CD4-positive, alpha-beta T cell treated with Interleukin-15 for 1 hour (primary cell): ENCODE measurements around the gene PSAPL1.

Experiments used
- DNase-seq: peaks from one replicate; pipeline ENCODE4 v3.0.0-alpha.2; 2020

Gene PSAPL1

DNA sequence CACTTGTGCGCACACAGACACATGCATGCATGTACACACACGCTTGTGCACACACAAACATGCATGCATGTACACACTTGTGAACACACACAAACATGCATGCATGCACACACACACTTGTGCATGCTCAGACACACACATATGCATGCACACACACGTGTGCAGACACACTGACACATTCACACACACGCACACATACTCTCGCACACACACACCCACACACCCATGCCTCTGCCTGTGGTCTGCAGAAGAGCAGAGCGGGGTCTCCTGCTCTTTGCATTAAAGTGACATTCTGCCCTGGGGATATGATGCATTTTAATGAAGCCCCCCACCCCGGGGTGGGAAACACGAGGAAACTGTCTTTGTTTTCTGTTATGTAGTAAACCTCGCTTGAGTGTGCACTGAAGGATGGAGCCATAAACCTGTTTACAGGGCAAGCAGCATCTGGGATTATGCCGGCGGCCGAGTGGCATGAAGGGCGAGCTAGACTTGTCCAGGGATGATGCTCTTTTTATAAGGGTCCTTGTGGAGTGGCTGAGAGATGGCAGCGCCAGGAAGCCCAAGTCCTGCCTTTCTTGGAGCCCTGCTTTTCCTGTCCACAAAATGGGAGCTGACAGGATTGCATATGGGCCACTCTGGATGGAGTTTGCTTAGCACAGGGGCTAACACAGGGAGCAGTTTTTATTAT is 17.8 kb downstream of the PSAPL1 start:
- no peak for DNase-seq

DNA sequence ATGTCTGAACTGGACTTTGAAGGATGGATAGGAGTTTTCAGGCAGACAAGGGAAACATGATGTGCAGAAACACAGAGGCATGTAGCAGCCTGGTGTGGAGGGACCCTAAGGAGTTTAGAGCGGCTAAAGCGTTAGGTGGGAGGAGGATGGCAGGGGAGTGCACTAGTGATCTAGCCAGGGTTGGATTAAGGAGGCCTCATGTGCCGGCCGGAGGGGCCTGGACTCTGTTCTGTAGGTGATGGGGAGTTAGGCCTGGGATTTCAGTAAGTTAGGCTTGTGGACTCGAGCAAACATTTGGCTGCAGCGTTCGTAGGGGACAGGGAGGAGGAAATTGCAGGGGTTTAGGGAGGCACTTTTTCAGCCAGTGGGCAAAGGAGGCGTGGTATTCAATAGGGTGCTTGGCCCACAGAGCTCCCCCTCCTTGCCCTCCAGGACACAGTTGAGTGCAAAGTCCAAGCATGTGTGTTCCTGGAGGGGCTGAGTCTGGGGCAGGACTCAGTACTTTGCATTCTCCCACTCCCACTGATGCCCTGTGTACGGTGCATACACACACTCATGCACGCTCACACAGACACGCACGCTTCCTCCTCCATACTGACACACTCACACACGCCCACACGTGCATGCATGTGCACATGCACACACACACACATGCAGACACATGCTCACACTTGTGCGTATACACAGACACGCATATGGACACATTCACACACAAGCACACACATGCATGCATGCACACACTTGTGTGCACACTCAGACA is 18.6 kb downstream of the PSAPL1 start:
- DNase-seq = no peak

- DNase-seq = no peak
Observed at GRCh38 chr4:7414736-7415510, 19.8 kb downstream of the PSAPL1 start.

- DNase-seq = no peak
Observed at GRCh38 chr4:7414046-7414445, 20.7 kb downstream of the PSAPL1 start.

DNA sequence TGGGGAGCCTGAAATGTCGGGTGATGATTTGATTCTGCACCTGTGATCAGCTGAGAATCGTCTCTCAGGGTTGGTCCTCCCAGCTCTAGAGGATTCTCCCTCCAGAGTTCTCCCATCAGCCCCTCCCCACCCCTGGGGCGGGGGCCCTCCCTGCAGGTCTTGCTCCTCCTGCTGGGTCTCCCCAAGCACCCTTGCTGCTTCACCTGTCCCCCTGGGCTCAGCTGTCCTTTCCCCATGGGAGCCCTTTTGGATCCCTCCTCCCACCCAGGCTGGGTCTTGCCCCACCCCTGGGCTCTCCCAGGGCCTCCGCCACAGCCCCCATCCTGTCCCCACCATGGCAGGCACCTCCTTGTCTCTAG is 22.2 kb downstream of the PSAPL1 start:
- DNase-seq = no peak

DNA sequence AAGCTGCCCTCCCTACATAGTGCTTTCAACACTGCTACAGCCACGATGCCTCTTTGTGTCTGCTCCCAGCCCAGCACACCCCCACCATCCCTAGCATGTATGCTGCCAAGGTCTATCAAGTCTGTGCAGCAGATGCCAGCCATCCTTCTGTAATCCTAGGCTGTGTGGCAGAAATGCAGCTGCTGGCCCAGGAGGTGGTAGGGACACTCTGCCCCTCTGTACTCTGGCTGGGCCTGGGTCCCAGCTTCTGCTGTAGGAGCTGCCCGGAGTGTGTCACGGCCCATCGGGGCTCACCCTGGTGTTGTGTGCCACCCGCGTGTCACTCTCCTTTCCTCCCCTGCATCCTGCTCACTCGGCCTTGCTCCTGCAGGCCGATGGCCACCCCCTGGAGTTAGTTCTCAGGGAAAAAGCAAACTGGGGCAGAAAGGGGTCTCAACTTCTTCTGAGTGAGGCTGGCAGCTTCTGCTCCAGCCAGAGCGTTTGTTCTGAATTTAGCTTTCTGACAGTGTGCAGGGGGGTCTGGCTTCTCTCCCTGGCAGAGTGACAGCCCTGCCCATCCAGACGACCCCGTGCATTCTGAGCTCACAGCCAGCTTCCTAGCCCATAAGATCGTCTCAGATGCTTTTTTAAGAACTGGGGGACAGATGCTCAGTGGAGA is 22.7 kb downstream of the PSAPL1 start:
- DNase-seq = no peak

- no peak for DNase-seq
Observed at GRCh38 chr4:7411491-7411890, 23.2 kb downstream of the PSAPL1 start.

DNA sequence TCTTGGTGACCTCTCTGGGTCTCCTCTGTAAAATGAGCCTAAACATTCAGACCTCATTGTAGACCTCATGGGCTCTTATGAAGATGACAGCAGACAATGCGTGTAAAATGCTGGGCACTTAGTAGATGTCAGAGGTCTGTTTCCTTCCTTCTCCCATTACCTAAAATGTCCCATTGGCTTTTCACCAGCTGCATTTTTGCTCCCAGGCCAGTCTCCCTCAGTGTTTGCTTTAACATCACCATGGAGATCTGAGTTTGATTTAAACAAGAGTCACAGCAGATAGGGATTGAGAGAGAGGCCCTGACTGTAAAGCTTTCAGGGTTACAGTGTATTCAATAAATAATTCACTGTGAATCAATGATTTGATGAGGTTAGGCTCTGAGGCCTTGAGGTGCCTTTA is 24.3 kb downstream of the PSAPL1 start:
- DNase-seq = no peak

DNA sequence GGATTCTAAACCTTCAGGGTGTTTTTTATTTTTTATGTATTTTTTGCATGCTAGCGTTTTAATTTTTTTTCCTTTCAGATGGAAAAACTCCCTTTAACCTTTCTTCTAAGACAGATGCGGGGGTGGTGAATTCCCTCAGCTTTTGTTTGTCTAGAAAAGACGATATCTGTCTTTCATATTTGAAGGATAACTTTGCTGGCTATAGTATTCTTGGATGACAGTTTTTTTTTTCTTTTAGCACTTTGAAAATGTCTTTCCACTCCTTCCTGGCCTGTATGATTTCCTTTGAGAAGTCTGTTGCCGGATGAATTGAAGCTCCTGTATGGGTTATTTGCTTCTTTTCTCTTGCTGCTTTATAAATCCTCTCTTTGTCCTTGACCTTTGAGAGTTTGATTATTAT is 26.6 kb downstream of the PSAPL1 start:
- DNase-seq = no peak

DNA sequence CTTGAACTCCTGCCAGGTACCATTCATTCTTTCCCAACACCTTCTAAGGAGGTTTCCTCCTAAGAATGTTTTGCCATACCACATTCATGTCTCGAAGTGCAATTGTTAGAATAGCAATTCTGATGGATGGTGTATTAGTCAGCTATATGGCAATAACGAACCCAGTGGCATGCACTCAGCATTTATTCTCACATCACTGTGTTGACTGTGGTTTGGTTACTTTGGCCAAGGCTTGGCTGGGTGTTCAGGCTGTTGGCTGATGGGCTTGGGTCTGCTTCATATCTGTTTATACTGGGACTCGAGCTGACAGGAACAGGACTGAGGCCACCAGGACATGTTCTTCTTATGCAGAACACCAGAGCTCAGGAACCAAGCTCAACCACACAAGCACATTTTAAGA is 31.7 kb downstream of the PSAPL1 start:
- DNase-seq = no peak

DNA sequence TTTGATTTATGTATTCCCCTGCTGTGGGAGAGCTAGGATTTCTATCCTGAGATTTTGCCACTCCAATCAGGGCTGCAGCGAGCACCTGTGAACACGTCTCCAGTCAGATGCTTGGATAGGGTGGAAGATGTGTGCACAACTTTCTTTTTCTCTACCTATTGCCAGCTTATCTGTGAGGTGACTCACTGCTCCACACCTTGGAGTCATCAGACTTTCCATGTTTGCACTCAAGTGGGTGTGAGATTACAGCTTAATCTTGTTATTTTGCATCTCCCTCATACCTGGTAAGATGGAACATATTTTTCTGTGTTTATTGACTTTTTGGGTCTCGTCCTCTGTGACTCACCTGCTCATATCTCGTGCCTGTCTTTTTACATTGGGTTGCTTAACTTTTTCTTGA is 32.2 kb downstream of the PSAPL1 start:
- DNase-seq = no peak

DNA sequence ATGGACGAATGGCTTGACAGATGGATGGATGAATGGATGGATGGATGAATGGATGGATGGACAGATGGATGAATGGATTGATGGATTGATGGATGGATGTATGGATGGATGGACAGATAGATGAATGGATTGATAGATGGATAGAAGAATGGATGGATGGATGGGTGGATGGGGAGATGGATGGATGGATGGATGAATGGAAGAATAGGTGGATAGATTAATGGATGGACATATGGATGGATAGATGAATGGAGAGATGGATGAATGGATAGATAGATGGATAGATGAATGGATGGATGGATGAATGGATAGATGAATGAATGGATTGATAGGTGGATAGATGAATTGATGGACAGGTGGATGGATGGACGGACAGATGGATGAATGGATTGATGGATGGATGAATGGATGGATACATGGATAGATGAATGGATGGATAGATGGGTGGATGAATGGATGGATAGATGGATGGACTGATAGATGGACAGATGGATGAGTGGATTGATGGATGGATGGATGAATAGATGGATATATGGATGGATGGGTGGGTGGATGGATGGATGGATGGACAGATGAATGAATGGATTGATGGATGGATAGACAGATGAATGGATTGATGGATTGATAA is 33.9 kb downstream of the PSAPL1 start:
- no peak for DNase-seq

DNA sequence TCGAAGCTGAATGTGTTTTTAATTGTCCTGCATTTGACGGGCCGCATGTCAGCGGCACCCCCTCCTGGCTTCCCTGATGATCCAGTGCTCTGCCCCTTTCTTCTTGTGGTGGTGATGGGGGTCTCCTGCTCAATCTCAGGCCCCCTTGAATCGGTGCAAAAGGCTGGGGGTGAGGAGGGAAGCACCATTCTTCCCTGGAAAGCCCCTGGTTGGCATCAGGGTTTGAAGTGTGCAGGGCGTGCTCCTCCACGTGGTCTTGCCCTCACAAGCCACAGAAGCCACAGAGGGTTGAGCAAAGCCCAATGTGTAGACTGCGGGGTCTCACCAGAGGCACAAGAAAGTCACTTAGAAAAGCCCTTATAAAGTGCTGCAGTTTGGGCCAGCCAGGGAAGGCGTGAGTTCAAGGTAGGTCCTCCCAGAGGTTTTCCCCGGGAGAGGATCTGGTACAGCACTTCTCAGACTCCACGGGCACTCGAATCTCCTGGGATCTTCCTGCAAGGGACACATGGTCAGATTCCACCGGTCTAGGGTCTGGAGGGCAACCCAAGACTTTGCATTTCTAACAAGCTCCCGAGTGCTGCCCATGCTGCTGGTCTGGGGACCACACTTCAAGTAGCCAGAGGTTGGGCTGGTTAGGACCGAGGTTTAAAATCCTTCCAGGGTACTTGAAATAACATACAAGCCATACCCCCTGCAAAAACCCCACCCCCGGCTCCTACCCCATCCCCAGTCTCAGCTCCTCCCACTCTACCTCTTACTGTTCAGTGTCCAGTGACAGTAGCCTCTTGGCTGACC is 35.1 kb downstream of the PSAPL1 start:
- no peak for DNase-seq

DNA sequence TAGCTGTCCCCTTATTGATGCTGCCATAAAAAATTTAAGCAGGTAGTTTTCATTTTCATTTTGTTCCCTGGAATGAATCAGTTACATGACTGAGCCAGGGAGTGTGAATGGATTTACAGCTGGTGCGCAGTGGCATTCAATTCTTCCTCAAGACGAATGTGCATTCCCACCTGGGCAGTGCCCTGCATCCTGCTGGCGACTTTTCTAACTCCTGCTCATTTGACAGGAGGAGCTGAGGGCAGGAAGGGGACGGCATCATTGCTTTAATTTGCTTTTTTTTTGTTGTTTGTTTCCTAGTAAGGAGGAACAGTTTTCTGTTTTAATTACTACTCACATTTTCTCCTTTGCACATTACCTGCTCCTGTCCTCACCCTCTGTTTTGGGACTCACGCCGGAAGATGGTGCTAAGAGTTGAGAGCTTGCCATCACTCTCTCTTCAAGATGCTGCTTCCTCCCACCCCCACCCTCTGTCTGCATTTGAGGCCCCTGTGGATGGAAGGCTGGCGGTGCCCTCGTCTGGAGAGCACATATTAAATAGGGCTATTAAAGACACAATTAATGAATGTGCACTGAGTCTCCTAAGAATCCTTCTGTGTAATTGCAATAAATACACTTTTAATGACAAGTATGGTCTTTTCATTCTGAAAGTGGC is 35.8 kb downstream of the PSAPL1 start:
- DNase-seq = no peak

- no peak for DNase-seq
Observed at GRCh38 chr4:7398104-7398423, 36.7 kb downstream of the PSAPL1 start.

- no peak for DNase-seq
Observed at GRCh38 chr4:7397206-7398103, 37.3 kb downstream of the PSAPL1 start.

- DNase-seq = no peak
Observed at GRCh38 chr4:7396186-7396910, 38.4 kb downstream of the PSAPL1 start.

DNA sequence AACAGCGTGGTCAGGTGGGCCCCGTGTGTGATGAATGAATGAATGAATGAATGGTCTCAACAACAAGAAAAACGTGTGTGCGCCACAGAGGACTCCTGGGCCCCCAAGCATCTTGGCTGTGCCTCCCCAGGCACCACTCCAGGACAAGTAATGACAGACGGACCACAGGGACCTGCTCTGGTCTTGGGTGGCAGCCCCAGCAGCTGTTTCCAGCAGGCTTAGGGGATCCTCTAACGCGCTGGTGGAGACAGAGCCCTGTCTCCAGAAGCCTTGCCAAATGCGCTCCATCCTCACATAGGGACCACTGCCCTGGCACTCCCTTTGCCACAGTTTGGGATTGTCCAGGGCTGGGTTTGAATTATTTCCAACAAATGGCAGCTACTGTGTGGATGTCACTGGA is 39.1 kb downstream of the PSAPL1 start:
- DNase-seq = no peak

GRCh38 chr4:7394681-7395451 is 39.9 kb downstream of the PSAPL1 start:
- DNase-seq = no peak
